Activated CD4-positive, alpha-beta T cell treated with anti-CD3 and anti-CD28 coated beads, Interleukin-10, Interleukin-2, amounts not matched to agents 100 ng/mL and 50 ng/mL, durations not matched to agents 16 hours and 8 hours (primary cell): ENCODE results near the gene COL6A6.

Source experiments
- DNase-seq: peaks from one replicate; pipeline ENCODE4 v3.0.0-alpha.2; 2020

COL6A6 gene

GRCh38 chr3:130516645-130517512 lies at the start of gene COL6A6:
COL6A6 (plus strand) TSS chr3:130517177; CDS start chr3:130560365, 43,188 bp downstream.
- DNase-seq, result no peak

- no peak for DNase-seq
Measured at GRCh38 chr3:130468311-130468710, 48.7 kb upstream of the COL6A6 start.

- DNase-seq, result no peak
Measured at GRCh38 chr3:130470126-130470525, 46.9 kb upstream of the COL6A6 start.

GRCh38 chr3:130473416-130473815 lies 43.6 kb upstream of the COL6A6 start:
- DNase-seq, result no peak

GRCh38 chr3:130480736-130481135 lies 36.2 kb upstream of the COL6A6 start:
- peak; percentile 7 for DNase-seq

- no peak for DNase-seq
Measured at GRCh38 chr3:130488288-130488687, 28.7 kb upstream of the COL6A6 start.

GRCh38 chr3:130488769-130489450 lies 28.1 kb upstream of the COL6A6 start:
- DNase-seq, result no peak

GRCh38 chr3:130490241-130490640 lies 26.7 kb upstream of the COL6A6 start:
- DNase-seq, result no peak

- DNase-seq, result no peak
Measured at GRCh38 chr3:130491431-130491830, 25.5 kb upstream of the COL6A6 start.

GRCh38 chr3:130504701-130505100 lies 12.3 kb upstream of the COL6A6 start:
- no peak for DNase-seq

GRCh38 chr3:130506031-130506430 lies 10.9 kb upstream of the COL6A6 start:
- DNase-seq, result no peak

- no peak for DNase-seq
Measured at GRCh38 chr3:130507746-130508145, 9.2 kb upstream of the COL6A6 start.

- DNase-seq, result no peak
Measured at GRCh38 chr3:130509008-130509407, 8.0 kb upstream of the COL6A6 start.

GRCh38 chr3:130514681-130515080 lies 2.3 kb upstream of the COL6A6 start:
- DNase-seq, result no peak

GRCh38 chr3:130515755-130516154 lies 1.2 kb upstream of the COL6A6 start:
- no peak for DNase-seq

GRCh38 chr3:130517602-130518001 lies 625 bp downstream of the COL6A6 start:
- no peak for DNase-seq

- DNase-seq, result no peak
Measured at GRCh38 chr3:130519754-130520153, 2.8 kb downstream of the COL6A6 start.

- DNase-seq, result no peak
Measured at GRCh38 chr3:130522399-130522798, 5.4 kb downstream of the COL6A6 start.

GRCh38 chr3:130527426-130527825 lies 10.4 kb downstream of the COL6A6 start:
- no peak for DNase-seq

- no peak for DNase-seq
Measured at GRCh38 chr3:130528120-130528519, 11.1 kb downstream of the COL6A6 start.

GRCh38 chr3:130529486-130530215 lies 12.7 kb downstream of the COL6A6 start:
- DNase-seq, result no peak

- DNase-seq, result no peak
Measured at GRCh38 chr3:130533247-130533646, 16.3 kb downstream of the COL6A6 start.

GRCh38 chr3:130537673-130538304 lies 20.8 kb downstream of the COL6A6 start:
- DNase-seq, result no peak
